LoVo (cell line): ENCODE data around the gene CCR5AS.

Source experiments
- DNase-seq: peaks from one replicate; pipeline ENCODE4 v3.0.0-alpha.2; 2016; ENCODE audit warnings: low spot score

Gene CCR5AS

DNA sequence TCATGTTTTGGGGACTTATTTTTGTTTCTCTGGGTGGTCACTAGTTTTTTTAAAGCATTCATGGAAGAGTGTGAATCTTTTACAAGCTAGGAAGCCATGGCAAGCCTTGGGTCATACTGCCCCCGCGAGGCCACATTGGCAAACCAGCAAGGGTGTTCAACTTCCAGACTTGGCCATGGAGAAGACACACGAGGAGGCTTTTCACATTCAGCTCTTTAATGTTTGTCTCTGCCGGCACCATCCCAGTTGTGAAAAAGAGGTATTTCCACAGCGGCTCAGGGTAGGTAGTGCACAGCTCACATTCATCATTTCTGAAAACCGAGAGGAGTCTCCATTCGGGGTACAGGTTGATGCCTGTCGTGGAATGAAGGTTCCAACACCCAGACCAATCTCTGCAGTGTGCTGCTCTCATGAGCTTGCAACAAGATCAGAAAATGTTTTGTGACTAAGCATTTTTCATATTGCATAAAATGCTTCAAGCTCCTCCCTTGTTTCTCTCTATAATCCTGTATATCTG is 28.4 kb downstream of the CCR5AS start:
- peak; percentile 49 for DNase-seq

DNA sequence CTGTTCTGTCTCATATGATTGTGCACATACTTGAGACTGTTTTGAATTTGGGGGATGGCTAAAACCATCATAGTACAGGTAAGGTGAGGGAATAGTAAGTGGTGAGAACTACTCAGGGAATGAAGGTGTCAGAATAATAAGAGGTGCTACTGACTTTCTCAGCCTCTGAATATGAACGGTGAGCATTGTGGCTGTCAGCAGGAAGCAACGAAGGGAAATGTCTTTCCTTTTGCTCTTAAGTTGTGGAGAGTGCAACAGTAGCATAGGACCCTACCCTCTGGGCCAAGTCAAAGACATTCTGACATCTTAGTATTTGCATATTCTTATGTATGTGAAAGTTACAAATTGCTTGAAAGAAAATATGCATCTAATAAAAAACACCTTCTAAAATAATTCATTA is 31.1 kb downstream of the CCR5AS start:
- DNase-seq = no peak

DNA sequence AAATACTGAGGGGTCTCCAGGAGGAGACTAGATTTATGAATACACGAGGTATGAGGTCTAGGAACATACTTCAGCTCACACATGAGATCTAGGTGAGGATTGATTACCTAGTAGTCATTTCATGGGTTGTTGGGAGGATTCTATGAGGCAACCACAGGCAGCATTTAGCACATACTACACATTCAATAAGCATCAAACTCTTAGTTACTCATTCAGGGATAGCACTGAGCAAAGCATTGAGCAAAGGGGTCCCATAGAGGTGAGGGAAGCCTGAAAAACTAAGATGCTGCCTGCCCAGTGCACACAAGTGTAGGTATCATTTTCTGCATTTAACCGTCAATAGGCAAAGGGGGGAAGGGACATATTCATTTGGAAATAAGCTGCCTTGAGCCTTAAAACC is 31.6 kb downstream of the CCR5AS start:
- DNase-seq = no peak

DNA sequence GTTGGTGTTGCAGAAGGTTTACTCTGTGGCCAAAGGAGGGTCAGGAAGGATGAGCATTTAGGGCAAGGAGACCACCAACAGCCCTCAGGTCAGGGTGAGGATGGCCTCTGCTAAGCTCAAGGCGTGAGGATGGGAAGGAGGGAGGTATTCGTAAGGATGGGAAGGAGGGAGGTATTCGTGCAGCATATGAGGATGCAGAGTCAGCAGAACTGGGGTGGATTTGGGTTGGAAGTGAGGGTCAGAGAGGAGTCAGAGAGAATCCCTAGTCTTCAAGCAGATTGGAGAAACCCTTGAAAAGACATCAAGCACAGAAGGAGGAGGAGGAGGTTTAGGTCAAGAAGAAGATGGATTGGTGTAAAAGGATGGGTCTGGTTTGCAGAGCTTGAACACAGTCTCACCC is 32.1 kb downstream of the CCR5AS start:
- no peak for DNase-seq

DNA sequence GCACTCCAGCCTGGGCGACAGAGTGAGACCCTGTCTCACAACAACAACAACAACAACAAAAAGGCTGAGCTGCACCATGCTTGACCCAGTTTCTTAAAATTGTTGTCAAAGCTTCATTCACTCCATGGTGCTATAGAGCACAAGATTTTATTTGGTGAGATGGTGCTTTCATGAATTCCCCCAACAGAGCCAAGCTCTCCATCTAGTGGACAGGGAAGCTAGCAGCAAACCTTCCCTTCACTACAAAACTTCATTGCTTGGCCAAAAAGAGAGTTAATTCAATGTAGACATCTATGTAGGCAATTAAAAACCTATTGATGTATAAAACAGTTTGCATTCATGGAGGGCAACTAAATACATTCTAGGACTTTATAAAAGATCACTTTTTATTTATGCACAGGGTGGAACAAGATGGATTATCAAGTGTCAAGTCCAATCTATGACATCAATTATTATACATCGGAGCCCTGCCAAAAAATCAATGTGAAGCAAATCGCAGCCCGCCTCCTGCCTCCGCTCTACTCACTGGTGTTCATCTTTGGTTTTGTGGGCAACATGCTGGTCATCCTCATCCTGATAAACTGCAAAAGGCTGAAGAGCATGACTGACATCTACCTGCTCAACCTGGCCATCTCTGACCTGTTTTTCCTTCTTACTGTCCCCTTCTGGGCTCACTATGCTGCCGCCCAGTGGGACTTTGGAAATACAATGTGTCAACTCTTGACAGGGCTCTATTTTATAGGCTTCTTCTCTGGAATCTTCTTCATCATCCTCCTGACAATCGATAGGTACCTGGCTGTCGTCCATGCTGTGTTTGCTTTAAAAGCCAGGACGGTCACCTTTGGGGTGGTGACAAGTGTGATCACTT is 34.1 kb downstream of the CCR5AS start:
- DNase-seq = no peak

DNA sequence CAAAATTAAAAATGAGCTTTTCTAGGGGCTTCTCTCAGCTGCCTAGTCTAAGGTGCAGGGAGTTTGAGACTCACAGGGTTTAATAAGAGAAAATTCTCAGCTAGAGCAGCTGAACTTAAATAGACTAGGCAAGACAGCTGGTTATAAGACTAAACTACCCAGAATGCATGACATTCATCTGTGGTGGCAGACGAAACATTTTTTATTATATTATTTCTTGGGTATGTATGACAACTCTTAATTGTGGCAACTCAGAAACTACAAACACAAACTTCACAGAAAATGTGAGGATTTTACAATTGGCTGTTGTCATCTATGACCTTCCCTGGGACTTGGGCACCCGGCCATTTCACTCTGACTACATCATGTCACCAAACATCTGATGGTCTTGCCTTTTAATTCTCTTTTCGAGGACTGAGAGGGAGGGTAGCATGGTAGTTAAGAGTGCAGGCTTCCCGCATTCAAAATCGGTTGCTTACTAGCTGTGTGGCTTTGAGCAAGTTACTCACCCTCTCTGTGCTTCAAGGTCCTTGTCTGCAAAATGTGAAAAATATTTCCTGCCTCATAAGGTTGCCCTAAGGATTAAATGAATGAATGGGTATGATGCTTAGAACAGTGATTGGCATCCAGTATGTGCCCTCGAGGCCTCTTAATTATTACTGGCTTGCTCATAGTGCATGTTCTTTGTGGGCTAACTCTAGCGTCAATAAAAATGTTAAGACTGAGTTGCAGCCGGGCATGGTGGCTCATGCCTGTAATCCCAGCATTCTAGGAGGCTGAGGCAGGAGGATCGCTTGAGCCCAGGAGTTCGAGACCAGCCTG is 35.1 kb downstream of the CCR5AS start:
- DNase-seq = no peak

DNA sequence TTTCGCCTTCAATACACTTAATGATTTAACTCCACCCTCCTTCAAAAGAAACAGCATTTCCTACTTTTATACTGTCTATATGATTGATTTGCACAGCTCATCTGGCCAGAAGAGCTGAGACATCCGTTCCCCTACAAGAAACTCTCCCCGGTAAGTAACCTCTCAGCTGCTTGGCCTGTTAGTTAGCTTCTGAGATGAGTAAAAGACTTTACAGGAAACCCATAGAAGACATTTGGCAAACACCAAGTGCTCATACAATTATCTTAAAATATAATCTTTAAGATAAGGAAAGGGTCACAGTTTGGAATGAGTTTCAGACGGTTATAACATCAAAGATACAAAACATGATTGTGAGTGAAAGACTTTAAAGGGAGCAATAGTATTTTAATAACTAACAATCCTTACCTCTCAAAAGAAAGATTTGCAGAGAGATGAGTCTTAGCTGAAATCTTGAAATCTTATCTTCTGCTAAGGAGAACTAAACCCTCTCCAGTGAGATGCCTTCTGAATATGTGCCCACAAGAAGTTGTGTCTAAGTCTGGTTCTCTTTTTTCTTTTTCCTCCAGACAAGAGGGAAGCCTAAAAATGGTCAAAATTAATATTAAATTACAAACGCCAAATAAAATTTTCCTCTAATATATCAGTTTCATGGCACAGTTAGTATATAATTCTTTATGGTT is 35.9 kb downstream of the CCR5AS start, which contains the start of gene CCR5:
Gene CCR5 (plus strand): TSS at position 108 of the 680 bp plus-strand sequence. CDS start 1,957 bp downstream, outside the sequence.
- no peak for DNase-seq

DNA sequence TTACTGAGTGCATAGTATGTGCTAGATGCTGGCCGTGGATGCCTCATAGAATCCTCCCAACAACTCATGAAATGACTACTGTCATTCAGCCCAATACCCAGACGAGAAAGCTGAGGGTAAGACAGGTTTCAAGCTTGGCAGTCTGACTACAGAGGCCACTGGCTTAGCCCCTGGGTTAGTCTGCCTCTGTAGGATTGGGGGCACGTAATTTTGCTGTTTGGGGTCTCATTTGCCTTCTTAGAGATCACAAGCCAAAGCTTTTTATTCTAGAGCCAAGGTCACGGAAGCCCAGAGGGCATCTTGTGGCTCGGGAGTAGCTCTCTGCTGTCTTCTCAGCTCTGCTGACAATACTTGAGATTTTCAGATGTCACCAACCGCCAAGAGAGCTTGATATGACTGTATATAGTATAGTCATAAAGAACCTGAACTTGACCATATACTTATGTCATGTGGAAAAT is 37.2 kb downstream of the CCR5AS start:
- no peak for DNase-seq

DNA sequence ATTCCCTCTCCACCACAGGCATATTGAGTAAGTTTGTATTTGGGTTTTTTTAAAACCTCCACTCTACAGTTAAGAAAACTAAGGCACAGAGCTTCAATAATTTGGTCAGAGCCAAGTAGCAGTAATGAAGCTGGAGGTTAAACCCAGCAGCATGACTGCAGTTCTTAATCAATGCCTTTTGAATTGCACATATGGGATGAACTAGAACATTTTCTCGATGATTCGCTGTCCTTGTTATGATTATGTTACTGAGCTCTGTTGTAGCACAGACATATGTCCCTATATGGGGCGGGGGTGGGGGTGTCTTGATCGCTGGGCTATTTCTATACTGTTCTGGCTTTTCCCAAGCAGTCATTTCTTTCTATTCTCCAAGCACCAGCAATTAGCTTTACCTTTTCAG is 37.7 kb downstream of the CCR5AS start:
- no peak for DNase-seq

DNA sequence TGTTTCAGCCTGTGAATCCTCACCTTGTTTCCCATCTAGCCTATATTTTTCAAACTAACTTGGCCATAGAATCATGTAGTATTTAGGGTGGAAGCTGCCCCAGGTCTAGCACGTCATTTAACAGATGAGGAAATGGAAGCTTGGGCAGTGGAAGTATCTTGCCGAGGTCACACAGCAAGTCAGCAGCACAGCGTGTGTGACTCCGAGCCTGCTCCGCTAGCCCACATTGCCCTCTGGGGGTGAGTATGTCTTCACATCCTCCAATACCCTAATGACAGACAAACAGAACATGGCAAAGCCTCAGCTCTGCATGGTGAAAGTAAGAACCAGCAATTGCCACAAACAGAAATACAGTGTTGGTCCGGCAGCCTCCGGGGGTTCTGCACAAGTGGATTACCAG is 38.3 kb downstream of the CCR5AS start:
- no peak for DNase-seq

DNA sequence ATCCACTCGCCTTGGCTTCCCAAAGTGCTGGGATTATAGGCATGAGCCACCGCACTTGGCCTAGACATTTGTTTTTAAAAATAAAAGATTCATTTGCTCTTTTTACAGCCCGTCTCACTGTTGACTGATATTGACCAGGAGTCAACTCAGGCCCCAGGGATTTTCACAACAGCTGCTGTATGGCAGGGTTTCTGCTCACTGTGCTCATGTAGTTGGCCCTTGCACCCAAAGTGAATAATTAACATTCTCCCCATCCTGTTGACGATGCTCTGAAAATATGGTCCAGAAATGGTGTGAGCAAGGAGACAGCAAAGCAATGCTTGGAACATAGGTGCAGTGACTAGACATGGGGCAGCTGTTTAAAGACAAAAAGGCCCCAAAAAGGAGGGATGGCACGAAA is 39.1 kb downstream of the CCR5AS start:
- DNase-seq = no peak

DNA sequence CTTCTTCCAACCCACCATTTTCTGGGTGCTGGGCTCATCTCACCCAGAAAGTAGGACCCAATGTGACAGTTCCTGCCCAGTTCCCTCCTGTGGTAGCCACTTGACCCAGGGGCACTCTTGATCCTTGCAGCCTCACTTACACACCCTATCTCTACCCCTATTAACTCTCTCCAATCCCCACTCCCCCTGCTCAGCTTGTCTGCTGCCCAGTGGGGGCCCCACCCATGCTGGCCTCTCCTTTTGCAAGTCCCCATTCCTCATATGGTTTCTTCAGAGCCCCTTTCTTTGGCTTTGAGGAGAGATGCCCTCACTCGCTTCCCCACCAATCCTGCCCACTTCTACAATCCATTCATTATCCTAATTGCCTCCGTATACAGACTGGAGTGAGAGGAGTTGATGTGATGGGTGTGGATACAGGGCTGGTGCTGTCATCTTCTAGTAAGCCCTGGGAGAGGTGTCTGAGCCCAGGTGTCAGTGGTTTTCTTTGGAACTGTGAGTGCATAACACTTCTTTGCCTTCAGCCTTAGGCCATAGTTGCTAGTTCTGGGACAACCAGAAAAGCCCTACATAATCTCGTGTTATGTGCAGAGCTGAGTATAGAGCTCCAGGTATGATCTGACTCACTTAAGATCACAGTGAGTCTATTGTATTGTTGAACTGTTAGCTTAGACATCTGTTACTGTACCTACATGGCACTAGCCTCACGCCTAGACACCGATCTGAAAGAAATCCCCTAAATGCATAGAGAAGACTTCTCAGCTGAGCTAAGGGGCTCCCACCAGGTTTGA is 40.9 kb downstream of the CCR5AS start:
- no peak for DNase-seq

DNA sequence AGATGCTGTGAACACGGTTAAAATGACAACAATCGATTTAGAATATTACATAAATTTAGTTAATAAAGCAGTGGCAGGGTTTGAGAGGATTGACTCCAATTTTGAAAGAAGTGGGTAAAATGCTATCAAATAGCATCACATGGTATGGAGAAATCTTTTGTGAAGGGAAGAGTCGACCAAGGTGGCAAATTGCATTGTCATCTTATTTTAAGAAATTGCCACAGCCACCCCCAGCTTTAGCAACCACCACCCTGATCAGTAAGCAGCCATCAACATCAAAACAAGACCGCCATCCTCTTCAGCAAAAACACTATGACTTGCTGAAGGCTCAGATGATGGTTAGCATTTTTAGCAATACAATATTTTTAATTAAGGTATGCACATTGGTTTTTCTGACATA is 41.8 kb downstream of the CCR5AS start:
- DNase-seq = no peak

DNA sequence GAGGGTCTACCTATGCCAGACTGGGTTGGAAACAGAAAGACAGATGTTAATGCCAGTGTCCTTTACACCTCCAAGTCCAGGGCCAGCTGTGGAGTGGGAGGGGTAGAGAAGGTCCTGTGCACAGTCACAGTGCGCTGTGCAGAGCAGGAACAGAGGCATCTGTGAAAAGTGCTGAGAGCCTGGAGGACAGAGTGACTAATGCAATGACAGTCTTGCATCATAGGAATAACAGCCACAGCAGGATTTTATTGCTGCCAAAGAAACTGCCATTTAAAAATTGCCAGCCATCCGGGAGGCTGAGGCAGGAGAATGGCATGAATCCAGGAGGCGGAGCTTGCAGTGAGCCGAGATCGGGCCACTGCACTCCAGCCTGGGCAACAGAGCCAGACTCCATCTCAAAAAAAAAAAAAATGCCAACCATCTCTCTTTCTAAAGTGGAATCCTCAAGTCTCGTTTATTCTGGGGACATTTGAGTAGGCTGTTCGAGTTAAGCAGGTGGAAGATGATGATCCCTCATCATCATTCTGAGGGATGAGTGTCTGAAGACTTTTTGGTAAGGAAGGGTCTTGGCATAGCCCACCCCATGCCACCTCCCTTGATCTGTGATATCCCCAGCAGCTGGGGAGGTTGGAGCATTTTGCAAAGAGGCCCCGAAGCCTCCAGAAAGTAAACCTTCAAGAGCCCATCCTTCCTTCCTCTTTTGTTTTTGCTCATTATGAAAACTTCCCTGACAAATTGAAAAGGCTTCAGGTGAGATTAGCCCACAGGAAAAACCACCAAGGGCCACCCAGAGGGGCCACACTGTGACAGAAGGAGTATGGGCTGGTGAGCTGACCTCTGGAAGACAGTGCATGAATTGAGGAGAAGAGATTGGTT is 45.2 kb downstream of the CCR5AS start:
- DNase-seq = peak; percentile 42

DNA sequence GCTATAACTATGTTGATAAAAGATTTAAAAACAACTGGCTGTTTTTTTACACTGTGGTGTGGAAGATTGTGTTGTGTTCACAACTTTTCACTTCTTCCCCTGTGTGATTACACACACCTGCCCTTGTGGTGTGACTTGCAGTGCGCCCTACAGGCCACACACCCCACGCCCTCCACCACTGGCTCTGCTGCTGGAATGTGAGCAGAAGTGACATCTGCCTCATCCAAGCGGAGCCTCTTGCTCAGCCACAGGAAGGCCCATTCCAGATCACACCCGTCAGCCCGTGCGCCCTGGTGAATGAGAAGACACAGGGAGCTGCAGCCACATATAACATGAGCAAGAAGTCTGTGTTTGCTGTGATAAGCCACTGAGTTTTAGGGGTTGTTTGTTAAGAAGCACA is 46.0 kb downstream of the CCR5AS start:
- no peak for DNase-seq

DNA sequence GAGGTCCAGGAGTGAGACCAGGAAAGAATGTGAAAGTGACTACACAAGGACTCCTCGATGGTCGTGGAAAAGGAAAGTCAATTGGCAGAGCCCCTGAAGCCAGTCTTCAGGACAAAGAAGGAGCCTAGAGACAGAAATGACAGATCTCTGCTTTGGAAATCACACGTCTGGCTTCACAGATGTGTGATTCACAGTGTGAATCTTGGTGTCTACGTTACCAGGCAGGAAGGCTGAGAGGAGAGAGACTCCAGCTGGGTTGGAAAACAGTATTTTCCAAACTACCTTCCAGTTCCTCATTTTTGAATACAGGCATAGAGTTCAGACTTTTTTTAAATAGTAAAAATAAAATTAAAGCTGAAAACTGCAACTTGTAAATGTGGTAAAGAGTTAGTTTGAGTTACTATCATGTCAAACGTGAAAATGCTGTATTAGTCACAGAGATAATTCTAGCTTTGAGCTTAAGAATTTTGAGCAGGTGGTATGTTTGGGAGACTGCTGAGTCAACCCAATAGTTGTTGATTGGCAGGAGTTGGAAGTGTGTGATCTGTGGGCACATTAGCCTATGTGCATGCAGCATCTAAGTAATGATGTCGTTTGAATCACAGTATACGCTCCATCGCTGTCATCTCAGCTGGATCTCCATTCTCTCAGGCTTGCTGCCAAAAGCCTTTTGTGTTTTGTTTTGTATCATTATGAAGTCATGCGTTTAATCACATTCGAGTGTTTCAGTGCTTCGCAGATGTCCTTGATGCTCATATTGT is 47.0 kb downstream of the CCR5AS start:
- no peak for DNase-seq

DNA sequence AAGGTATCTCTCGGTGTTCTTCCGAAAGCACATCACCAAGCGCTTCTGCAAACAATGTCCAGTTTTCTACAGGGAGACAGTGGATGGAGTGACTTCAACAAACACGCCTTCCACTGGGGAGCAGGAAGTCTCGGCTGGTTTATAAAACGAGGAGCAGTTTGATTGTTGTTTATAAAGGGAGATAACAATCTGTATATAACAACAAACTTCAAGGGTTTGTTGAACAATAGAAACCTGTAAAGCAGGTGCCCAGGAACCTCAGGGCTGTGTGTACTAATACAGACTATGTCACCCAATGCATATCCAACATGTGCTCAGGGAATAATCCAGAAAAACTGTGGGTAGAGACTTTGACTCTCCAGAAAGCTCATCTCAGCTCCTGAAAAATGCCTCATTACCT is 48.4 kb downstream of the CCR5AS start:
- no peak for DNase-seq

DNA sequence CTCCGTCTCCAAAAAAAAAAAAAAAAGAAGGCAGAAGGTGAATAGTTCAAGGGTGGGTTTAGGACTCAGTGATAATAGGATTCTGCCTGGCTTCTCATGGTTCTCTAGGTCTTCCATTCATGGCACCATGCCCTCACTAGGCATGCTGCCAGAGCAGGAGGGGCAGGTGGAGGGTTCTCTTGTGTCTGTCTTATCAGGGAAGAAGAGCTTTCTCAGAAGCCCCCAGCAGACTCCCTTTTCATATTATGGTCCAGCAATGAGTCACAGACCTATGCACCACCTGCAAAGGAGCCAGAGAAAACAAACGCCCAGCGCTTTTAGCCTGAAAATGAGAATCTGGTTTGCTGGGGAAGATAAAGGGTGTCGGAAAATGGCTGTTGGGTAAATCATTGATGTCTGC is 50.0 kb downstream of the CCR5AS start:
- DNase-seq = no peak

DNA sequence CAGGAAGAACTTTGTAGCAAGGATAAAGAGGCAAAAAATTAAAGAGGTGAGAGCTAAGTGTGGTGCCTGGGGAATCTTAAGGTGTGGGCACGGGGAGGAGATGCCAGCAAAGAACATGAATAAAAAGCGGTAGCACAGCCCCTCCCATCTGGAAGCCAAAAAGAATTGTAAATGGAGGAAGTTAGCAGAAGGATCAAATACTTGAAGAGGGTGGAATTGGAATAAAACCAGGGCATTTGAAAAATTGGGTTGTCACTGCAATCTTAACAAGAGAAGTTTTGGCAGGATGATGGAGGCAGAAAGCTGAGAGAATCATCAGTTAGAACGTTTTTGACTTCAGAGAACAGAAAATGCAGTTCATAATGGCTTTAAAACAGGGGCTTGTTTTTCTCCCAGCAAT is 50.6 kb downstream of the CCR5AS start:
- no peak for DNase-seq

DNA sequence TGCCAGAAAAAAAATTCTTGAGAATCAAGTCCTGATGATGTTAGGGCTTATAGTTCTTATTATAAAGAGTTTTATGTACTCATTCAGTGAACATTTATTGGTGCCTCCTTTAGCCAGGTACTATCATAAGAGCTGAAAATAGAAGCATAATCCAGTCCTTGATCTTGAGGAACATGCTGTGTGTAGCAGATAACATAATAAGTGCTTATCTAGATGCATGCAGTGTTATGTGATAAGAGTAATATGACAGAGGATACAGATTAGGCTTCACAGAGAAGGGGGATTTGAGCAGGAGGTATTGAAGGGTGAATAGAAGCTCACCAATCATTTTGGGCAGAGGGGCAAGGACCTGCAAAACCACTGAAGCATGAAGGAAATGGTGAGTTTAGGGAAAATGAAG is 51.9 kb downstream of the CCR5AS start:
- no peak for DNase-seq
